Measurements from ENCODE around the gene CST3.
"Not testable (repeated sequence)": the region's sequence is repeated elsewhere in the genome, so short reads cannot be mapped to it uniquely, and the experiment has no call there.

CST3 gene

GRCh38 chr20:23661002-23661429 is 23.3 kb upstream of the CST3 start:
- no peak for DNase-seq

- DNase-seq, result no peak
Measured at GRCh38 chr20:23659989-23660837, 22.5 kb upstream of the CST3 start.

- DNase-seq, result not testable (repeated sequence)
Measured at GRCh38 chr20:23659610-23659988, 21.8 kb upstream of the CST3 start.

GRCh38 chr20:23658989-23659609 is 21.3 kb upstream of the CST3 start:
- no peak for DNase-seq

GRCh38 chr20:23658336-23658735 is 20.6 kb upstream of the CST3 start:
- DNase-seq, result no peak

- no peak for DNase-seq
Measured at GRCh38 chr20:23657202-23657601, 19.4 kb upstream of the CST3 start.

GRCh38 chr20:23656372-23656771 is 18.6 kb upstream of the CST3 start:
- DNase-seq, result no peak

GRCh38 chr20:23655491-23656211 is 17.9 kb upstream of the CST3 start:
- DNase-seq, result no peak

- no peak for DNase-seq
Measured at GRCh38 chr20:23654717-23655116, 17.0 kb upstream of the CST3 start.

- DNase-seq, result no peak
Measured at GRCh38 chr20:23654000-23654399, 16.2 kb upstream of the CST3 start.

- no peak for DNase-seq
Measured at GRCh38 chr20:23653400-23653938, 15.7 kb upstream of the CST3 start.

GRCh38 chr20:23652926-23653325 is 15.2 kb upstream of the CST3 start:
- DNase-seq, result no peak

GRCh38 chr20:23652371-23652770 is 14.6 kb upstream of the CST3 start:
- DNase-seq, result no peak

GRCh38 chr20:23651117-23651516 is 13.4 kb upstream of the CST3 start:
- DNase-seq, result no peak

- DNase-seq, result no peak
Measured at GRCh38 chr20:23649830-23650417, 12.2 kb upstream of the CST3 start.

- no peak for DNase-seq
Measured at GRCh38 chr20:23649242-23649641, 11.5 kb upstream of the CST3 start.

- DNase-seq, result no peak
Measured at GRCh38 chr20:23647346-23647745, 9.6 kb upstream of the CST3 start.

GRCh38 chr20:23646106-23646873 is 8.5 kb upstream of the CST3 start:
- DNase-seq, result no peak

- DNase-seq, result no peak
Measured at GRCh38 chr20:23645575-23645974, 7.8 kb upstream of the CST3 start.

- DNase-seq, result no peak
Measured at GRCh38 chr20:23644164-23644563, 6.4 kb upstream of the CST3 start.

- no peak for DNase-seq
Measured at GRCh38 chr20:23643659-23644058, 5.9 kb upstream of the CST3 start.

All from cerebellar nuclear complex (tissue), 1 donor.